Measurements from ENCODE around the gene TNFRSF6B. TPM values are rescaled to one million over a fixed set of nuclear protein-coding genes. Genes with fewer than 3 reads are reported as not detected.
A peak's percentile ranks its signal among the peaks of the same experiment; 100 is the strongest.

Gene TNFRSF6B
- polyA plus RNA-seq, 2 of the 4 experiments (the other 2 are of a cell fraction): 0.22 to 0.66 TPM

DNA sequence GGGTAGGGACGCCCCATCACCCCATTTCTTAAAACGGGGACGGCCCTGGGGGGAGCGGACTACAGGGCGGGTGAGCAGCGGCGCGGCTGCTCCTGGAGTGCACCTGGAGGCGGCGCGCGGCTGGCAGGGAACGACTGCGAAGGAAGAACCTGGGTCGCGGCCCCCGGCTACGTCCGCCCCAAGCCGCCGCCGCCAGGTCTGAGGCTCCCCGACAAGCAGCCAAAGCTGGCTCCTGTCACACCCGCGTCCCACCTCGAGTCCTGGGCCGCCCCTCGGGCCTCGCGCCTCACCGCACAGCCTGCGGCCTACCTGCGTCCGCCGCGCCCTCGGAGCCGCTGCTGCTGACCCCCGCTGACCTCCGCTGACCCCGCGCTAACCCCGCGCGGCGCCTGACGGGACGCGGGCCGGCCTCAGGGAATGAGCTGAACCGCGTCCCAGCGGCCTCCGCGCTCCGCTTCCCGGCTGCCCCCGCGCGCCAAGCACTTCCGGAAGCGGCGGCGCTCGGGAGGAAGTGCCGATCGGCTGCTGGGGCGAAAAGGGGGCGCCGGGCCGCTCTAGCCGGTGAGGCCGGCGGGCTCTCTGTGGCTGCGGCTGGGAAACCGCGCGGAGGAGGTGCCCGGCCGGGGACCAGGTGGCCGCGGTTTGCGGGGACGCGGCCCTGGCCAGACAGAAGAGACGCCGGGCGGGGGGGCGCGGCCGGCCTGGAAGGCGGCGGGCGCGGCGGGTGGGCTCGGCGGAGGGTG, 11.3 kb downstream of the TNFRSF6B start, which contains the start of the genes ARFRP1 and ZGPAT:
Gene ARFRP1, minus strand, starts transcription at position 419 of the 743 bp plus-strand sequence. CDS start 885 bp downstream, outside the sequence.
Gene ZGPAT, plus strand, starts transcription at position 482 of the 743 bp plus-strand sequence. CDS start 542 bp downstream, outside the sequence.
- ChIA-PET CTCF (interaction anchor here (0.7 to 1.6 kb wide), 10 partner anchors 9 to 272 kb away, joined by 3 to 5 read pairs (median 3); partner anchors contain the start of gene SAMD10), POLR2A (interaction anchor here (0.6 to 2.5 kb wide), 16 partner anchors 10 to 330 kb away, joined by 3 to 38 read pairs (median 4); partner anchors contain the start of genes GMEB2, LIME1, PTK6 and RTEL1)
- TF ChIP-seq, protein P1, sequence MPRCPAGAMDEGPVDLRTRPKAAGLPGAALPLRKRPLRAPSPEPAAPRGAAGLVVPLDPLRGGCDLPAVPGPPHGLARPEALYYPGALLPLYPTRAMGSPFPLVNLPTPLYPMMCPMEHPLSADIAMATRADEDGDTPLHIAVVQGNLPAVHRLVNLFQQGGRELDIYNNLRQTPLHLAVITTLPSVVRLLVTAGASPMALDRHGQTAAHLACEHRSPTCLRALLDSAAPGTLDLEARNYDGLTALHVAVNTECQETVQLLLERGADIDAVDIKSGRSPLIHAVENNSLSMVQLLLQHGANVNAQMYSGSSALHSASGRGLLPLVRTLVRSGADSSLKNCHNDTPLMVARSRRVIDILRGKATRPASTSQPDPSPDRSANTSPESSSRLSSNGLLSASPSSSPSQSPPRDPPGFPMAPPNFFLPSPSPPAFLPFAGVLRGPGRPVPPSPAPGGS (IDR thresholded peaks at IDR 0.05): peak; percentile 57; the same call in 1 of the 3 replicates
- TF ChIP-seq RARB (CRISPR knock-in tag; IDR thresholded peaks at IDR 0.05) (peak; percentile 80; the same call in 1 of the 2 replicates), HOXB5 (CRISPR knock-in tag; IDR thresholded peaks at IDR 0.05) (no peak), ZFP36 (IDR thresholded peaks at IDR 0.05; ENCODE audit: borderline replicate concordance, partially characterized antibody) (no peak), KDM5A (IDR thresholded peaks at IDR 0.05) (0 out of 2 replicates have a peak, but pooled peaks have one; percentile 25), JUN (IDR thresholded peaks at IDR 0.05) (peak; percentile 71 to 91; a peak in 3 of 5 replicates), PHF8 (IDR thresholded peaks at IDR 0.05; ENCODE audit: borderline replicate concordance, low read depth) (peak; percentile 83), HOXA7 (CRISPR knock-in tag; IDR thresholded peaks at IDR 0.05) (no peak), NPAS2 (CRISPR knock-in tag; IDR thresholded peaks at IDR 0.05; ENCODE audit: borderline replicate concordance) (no peak), CBX2 (IDR thresholded peaks at IDR 0.05; ENCODE audit: borderline replicate concordance, low read depth) (no peak), FOXS1 (CRISPR knock-in tag; IDR thresholded peaks at IDR 0.05) (no peak), EHF (CRISPR knock-in tag; IDR thresholded peaks at IDR 0.05) (no peak), POLR2A (IDR thresholded peaks at IDR 0.05; ENCODE audit: low read length) (peak; percentile 40), ZC3H11A (IDR thresholded peaks at IDR 0.05) (no peak), ESRRA (IDR thresholded peaks at IDR 0.05; ENCODE audit: borderline replicate concordance, low read length) (peak; percentile 72; the same call in 1 of the 2 replicates), ZSCAN20 (CRISPR knock-in tag; IDR thresholded peaks at IDR 0.05) (no peak), CBX8 (IDR thresholded peaks at IDR 0.05) (no peak), MYC (IDR thresholded peaks at IDR 0.05; ENCODE audit: borderline replicate concordance, low read length) (0 out of 2 replicates have a peak, but pooled peaks have one; percentile 20)
- TF ChIP-seq, protein P2, sequence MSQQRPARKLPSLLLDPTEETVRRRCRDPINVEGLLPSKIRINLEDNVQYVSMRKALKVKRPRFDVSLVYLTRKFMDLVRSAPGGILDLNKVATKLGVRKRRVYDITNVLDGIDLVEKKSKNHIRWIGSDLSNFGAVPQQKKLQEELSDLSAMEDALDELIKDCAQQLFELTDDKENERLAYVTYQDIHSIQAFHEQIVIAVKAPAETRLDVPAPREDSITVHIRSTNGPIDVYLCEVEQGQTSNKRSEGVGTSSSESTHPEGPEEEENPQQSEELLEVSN (IDR thresholded peaks at IDR 0.05; ENCODE audit: borderline replicate concordance, low read depth): no peak
- TF ChIP-seq, protein P3, sequence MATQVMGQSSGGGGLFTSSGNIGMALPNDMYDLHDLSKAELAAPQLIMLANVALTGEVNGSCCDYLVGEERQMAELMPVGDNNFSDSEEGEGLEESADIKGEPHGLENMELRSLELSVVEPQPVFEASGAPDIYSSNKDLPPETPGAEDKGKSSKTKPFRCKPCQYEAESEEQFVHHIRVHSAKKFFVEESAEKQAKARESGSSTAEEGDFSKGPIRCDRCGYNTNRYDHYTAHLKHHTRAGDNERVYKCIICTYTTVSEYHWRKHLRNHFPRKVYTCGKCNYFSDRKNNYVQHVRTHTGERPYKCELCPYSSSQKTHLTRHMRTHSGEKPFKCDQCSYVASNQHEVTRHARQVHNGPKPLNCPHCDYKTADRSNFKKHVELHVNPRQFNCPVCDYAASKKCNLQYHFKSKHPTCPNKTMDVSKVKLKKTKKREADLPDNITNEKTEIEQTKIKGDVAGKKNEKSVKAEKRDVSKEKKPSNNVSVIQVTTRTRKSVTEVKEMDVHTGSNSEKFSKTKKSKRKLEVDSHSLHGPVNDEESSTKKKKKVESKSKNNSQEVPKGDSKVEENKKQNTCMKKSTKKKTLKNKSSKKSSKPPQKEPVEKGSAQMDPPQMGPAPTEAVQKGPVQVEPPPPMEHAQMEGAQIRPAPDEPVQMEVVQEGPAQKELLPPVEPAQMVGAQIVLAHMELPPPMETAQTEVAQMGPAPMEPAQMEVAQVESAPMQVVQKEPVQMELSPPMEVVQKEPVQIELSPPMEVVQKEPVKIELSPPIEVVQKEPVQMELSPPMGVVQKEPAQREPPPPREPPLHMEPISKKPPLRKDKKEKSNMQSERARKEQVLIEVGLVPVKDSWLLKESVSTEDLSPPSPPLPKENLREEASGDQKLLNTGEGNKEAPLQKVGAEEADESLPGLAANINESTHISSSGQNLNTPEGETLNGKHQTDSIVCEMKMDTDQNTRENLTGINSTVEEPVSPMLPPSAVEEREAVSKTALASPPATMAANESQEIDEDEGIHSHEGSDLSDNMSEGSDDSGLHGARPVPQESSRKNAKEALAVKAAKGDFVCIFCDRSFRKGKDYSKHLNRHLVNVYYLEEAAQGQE (IDR thresholded peaks at IDR 0.05): no peak
- TF ChIP-seq, protein P4, sequence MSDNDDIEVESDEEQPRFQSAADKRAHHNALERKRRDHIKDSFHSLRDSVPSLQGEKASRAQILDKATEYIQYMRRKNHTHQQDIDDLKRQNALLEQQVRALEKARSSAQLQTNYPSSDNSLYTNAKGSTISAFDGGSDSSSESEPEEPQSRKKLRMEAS (IDR thresholded peaks at IDR 0.05): peak; percentile 69
- TF ChIP-seq, protein P5, sequence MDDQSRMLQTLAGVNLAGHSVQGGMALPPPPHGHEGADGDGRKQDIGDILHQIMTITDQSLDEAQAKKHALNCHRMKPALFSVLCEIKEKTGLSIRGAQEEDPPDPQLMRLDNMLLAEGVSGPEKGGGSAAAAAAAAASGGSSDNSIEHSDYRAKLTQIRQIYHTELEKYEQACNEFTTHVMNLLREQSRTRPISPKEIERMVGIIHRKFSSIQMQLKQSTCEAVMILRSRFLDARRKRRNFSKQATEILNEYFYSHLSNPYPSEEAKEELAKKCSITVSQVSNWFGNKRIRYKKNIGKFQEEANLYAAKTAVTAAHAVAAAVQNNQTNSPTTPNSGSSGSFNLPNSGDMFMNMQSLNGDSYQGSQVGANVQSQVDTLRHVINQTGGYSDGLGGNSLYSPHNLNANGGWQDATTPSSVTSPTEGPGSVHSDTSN (IDR thresholded peaks at IDR 0.05): no peak
- TF ChIP-seq, protein P6, sequence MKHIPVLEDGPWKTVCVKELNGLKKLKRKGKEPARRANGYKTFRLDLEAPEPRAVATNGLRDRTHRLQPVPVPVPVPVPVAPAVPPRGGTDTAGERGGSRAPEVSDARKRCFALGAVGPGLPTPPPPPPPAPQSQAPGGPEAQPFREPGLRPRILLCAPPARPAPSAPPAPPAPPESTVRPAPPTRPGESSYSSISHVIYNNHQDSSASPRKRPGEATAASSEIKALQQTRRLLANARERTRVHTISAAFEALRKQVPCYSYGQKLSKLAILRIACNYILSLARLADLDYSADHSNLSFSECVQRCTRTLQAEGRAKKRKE (CRISPR knock-in tag; IDR thresholded peaks at IDR 0.05; ENCODE audit: low read depth): no peak
- 2% methylated on average over 17 of the region's 98 CpGs for WGBS (ENCODE audit: missing lambda C conversion rate)
- H3K4me1 ChIP-seq: peaks cover 21% of the 10 kb centered on the region
- H3K4me3 ChIP-seq: peak within 1 kb of the TSS; percentile 98
- peak; percentile 64 to 87 for DNase-seq (ENCODE audit: low read depth in 1 of 2, low spot score in 1 of 2)
- H3K9me3 ChIP-seq: peaks cover 10% of the 10 kb centered on the region
- FAIRE-seq: no peak
- peak within 1 kb of the TSS; percentile 97 to 98 for H3K27ac ChIP-seq
- peak within 1 kb of the TSS; percentile 99 for H3K4me2 ChIP-seq
- ATAC-seq: peak; percentile 88 to 91
